HG02623 (cell line): ENCODE measurements around the gene IL19.
"Not testable (repeated sequence)": the region's sequence is repeated elsewhere in the genome, so short reads cannot be mapped to it uniquely, and the experiment has no call there.

ENCODE experiments used
- ATAC-seq: cut with Tn5 transposase; IDR thresholded peaks from one replicate; pipeline ENCODE4 v1.9.1; 2021; ENCODE audit warnings: moderate library complexity; ENCODE audit not compliant: unreplicated experiment

Gene IL19

GRCh38 chr1:206772243-206772937 is 1.8 kb downstream of the IL19 start, which contains the start of gene IL10:
IL10 (minus strand) TSS chr1:206772494; CDS start chr1:206772435, 59 bp downstream.
- no peak for ATAC-seq

- ATAC-seq, result no peak
These were observed 3.5 kb downstream of the IL19 start for GRCh38 chr1:206774093-206774492.

- no peak for ATAC-seq
These were observed 5.7 kb downstream of the IL19 start for GRCh38 chr1:206776229-206776628.

- no peak for ATAC-seq
These were observed 7.5 kb downstream of the IL19 start for GRCh38 chr1:206778031-206778430.

GRCh38 chr1:206778911-206779310 is 8.3 kb downstream of the IL19 start:
- ATAC-seq, result not testable (repeated sequence)

GRCh38 chr1:206779638-206780037 is 9.1 kb downstream of the IL19 start:
- ATAC-seq, result no peak

- peak; percentile 60 for ATAC-seq
These were observed 11.9 kb downstream of the IL19 start for GRCh38 chr1:206782448-206782847.

GRCh38 chr1:206783506-206783905 is 12.9 kb downstream of the IL19 start:
- ATAC-seq, result no peak

GRCh38 chr1:206784471-206784903 is 13.9 kb downstream of the IL19 start:
- ATAC-seq, result peak; percentile 47

GRCh38 chr1:206785182-206785765 is 14.7 kb downstream of the IL19 start:
- no peak for ATAC-seq

- no peak for ATAC-seq
These were observed 15.8 kb downstream of the IL19 start for GRCh38 chr1:206786212-206786886.

- no peak for ATAC-seq
These were observed 17.3 kb downstream of the IL19 start for GRCh38 chr1:206787891-206788290.

- no peak for ATAC-seq
These were observed 18.0 kb downstream of the IL19 start for GRCh38 chr1:206788487-206789050.

- no peak for ATAC-seq
These were observed 20.1 kb downstream of the IL19 start for GRCh38 chr1:206790502-206791250.

GRCh38 chr1:206792939-206793607 is 22.5 kb downstream of the IL19 start:
- ATAC-seq, result no peak

GRCh38 chr1:206793620-206794019 is 23.0 kb downstream of the IL19 start:
- no peak for ATAC-seq

- ATAC-seq, result no peak
These were observed 23.8 kb downstream of the IL19 start for GRCh38 chr1:206794294-206794908.

- no peak for ATAC-seq
These were observed 25.5 kb downstream of the IL19 start for GRCh38 chr1:206796116-206796515.

GRCh38 chr1:206796981-206797402 is 26.4 kb downstream of the IL19 start:
- ATAC-seq, result no peak
